Stimulated activated CD4-positive, alpha-beta T cell treated with anti-CD3 and anti-CD28 coated beads, Interleukin-1b, Interleukin-23, amount 100 ng/mL, for 4 hours (primary cell): Measurements from ENCODE around the gene PSTK.

Source experiments
- DNase-seq, 2 donors: peaks; one replicate each; pipeline ENCODE4 v3.0.0-alpha.2; 2020; ENCODE audit warnings: low read depth in 2 of 2

Gene PSTK

DNA sequence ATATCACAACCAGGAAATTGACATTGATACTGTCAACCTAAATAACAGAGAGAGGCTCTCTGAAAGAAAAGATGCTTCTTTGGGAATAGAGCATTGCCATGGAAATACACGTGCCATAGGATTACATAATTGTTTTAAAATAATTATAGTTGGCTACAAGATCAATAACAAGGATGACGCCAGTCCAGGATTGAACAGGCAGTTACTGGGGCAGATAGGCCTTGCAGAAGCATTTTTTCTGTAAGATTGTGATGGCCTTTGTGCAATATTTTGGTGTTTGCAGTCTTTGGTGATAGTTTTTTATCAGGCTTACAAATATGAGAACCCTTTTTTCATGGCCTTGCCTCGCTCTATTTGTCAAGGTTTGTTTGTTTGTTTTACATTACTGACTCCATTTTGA, 39.1 kb downstream of the PSTK start:
- DNase-seq = no peak

DNA sequence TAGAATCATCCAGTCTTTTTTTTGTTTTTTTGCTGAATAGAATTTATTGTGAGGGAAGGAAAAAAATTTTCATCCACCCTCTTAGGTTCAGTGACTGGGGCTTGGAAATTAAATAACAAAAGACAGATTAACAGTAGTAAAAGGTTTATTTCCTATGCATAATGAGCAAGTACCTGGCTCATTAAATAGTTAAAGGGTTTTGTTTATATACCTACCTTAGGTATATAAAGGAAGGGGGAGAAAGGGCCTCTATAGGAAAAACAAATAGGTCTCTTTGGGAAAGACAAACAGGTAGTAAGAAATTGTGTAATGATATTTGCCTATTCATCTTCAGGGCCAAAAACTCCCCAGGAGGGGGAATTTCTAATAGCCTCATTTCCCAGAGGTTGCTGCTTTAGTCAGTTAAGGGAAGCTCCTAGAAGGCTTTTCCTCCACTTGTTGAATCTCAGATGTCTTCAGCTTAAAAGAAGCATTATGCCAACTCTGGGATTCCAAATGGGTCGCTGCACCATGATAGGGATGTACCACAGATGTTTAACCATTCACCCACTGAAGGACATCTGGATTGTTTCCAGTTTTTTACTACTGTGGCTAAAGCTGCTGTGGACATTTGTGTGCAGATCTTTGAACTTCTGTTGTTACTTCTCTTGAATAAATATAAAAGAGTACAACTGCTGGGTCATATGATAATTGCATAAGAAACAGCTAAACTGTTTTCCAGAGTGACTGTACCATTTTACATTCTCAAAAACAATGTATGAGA, 39.9 kb downstream of the PSTK start:
- DNase-seq = no peak

DNA sequence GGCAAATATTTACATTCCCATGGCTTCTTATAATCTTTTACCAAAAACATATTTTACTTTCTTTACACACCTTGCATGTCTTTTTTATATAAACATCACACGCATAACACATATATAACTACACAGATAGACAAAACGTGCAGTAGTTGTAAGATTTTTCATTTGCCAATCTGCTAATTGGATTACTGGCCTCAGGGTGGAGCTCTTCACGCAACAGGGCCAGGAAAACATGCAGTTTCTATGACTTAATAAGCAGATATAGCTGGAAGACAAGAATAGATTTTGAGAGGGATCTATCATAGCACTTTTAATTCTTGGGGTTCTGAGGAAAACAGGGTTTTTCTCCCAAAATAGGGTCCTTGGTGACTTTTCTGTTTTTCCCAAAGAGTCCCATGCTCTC, 41.3 kb downstream of the PSTK start:
- no peak for DNase-seq

- DNase-seq = no peak
Observed at GRCh38 chr10:123024540-123024939, 44.3 kb downstream of the PSTK start.

GRCh38 chr10:123026302-123026701, 46.1 kb downstream of the PSTK start:
- no peak for DNase-seq

DNA sequence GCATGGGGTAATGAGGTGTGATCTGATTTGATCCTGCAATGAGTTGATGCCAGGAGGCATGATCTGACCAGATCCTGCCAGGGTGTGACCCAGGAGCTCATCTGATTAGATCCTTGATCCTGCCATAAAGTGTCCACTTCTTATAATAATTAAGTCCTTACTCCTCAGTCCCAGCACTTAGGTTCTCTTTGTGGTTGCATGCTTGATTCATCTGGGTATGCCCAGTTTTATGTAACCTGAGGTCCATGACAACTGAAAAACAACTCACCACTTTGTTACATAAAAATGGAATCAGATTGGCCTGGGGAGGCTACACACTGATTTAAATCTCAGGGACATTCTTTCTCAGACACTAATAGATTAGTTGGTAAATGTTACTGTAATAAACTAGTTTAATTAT, 47.7 kb downstream of the PSTK start:
- no peak for DNase-seq

- no peak for DNase-seq
Observed at GRCh38 chr10:123031124-123031523, 50.9 kb downstream of the PSTK start.

- no peak for DNase-seq
Observed at GRCh38 chr10:123034332-123034731, 54.1 kb downstream of the PSTK start.

DNA sequence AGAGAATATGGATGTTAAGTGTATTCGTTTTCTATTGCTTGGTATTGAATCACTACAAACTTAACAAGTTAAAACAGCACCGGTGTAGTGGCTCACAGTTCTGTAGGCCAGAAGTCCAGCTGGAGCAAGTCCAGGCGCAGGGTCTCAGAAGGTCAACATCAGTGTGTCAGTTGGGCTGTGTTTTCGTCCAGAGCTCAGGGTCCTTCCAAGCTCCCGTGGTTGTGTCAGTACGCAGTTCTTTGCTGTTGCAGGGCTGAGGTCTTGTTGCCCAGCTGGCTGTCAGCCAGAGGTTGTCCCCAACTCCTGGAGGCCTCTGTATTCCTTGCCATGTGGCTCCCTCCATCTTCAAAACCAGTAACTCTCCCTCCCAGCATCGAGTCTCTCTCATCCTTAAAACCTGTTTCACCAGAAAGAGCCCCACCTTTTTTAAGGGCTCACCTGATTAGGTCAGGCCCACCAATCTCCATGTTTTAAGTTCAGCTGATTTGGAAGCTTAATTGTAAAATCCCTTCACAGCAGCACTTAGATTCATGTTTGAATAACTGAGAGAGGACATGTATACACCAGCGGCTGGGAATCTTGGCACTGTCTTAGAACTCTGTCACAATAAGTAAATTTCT, 55.4 kb downstream of the PSTK start:
- no peak for DNase-seq

DNA sequence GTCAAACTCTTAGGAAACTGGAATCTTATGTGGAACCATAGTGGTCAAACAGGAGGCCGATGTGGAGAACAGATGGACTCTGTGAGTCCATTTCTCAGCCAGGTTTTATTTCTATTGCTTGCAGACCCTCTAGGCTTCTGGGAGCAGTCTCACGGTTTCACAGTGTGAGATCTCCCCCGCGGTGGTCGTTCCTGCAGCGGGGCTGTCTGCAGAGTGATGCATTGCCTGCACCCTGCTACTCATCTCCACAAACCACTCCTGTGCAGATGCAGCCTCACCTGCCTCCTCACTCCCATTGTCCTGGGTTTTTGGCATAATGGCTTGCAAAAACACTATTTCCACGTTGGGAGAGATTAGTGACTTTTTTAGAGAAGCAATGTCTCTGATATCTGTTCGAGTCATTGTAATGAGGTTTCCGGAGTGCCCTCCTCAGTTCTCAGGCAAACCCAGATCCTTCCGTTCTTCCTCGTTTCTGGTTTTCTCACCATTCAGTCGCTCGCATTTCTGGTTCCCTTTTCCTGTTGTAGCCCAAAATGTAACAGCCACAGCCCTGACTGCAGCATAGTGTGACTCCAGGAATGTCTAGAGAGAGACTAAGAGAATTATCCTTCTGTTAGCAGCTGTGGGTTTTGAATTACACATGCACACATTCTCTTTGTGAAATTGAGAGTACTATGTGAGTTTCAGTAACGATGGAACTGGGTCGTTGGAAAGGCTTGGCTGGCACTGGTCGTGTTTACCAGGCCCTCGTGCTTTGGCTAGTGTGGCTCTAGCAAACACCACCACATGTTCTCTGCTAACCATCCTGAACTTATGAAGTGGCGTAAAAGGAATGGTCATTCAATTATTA, 58.8 kb downstream of the PSTK start:
- no peak for DNase-seq

DNA sequence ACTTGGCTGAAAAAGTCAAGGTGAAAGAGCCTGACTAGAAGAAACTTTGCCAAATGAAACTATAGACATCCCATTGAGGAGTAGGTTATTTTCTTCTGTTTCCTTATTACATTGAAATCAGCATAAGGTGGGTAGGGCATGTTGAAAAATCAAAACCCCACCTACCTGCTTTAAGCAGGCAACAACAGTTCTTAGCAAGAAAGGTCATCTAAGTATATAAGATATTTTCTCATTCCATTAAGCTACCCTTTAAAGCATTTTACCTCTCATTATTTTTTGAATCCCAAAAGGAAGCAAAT, 59.4 kb downstream of the PSTK start:
- no peak for DNase-seq
